SU-DHL-6 (cell line): Measurements from ENCODE around the gene AGRN.
"Not testable (repeated sequence)": the region's sequence is repeated elsewhere in the genome, so short reads cannot be mapped to it uniquely, and the experiment has no call there.

Source experiments
- H2AFZ ChIP-seq: fragments of 200-600 bp; sonication (generic); 2 replicates; pipeline ENCODE4 v1.6.1; 2014; ENCODE audit warnings: low read depth, mild to moderate bottlenecking, moderate library complexity, mixed read lengths, antibody characterized with exemption, low read length; ENCODE audit not compliant: severe bottlenecking
- H3F3A ChIP-seq: fragments of 200-600 bp; shearing (Covaris generic); 2 replicates; pipeline ENCODE4 v1.6.0; 2016; ENCODE audit warnings: antibody characterized with exemption, mild to moderate bottlenecking; ENCODE audit not compliant: insufficient read depth
- H3K27ac ChIP-seq: fragments of 200-600 bp; sonication (generic); 2 replicates; pipeline ENCODE4 v1.5.1; 2016; ENCODE audit warnings: low read depth, mild to moderate bottlenecking, low read length, moderate library complexity, mixed read lengths
- H3K27me3 ChIP-seq: fragments of 200-600 bp; sonication (generic), shearing (Covaris generic); 2 replicates; pipeline ENCODE4 v1.6.0; 2014; ENCODE audit warnings: mild to moderate bottlenecking, low read length
- H3K36me3 ChIP-seq: fragments of 200-600 bp; sonication (generic); 2 replicates; pipeline ENCODE4 v1.6.1; 2014; ENCODE audit warnings: mild to moderate bottlenecking, low read length, mixed read lengths
- H3K4me2 ChIP-seq: fragments of 300-600, 200-600 bp; shearing (Covaris generic), sonication (generic); 2 replicates; pipeline ENCODE4 v1.6.0; 2014; ENCODE audit warnings: low read length, low read depth, mild to moderate bottlenecking; ENCODE audit not compliant: poor library complexity, severe bottlenecking
- H3K4me3 ChIP-seq: fragments of 200-600 bp; sonication (generic); 2 replicates; pipeline ENCODE4 v1.5.1; 2014; ENCODE audit warnings: antibody characterized with exemption, low read length, mild to moderate bottlenecking, mixed read lengths; ENCODE audit not compliant: insufficient read depth, poor library complexity, severe bottlenecking
- H3K79me2 ChIP-seq: fragments of 200-600 bp; sonication (generic); 2 replicates; pipeline ENCODE4 v1.6.1; 2014; ENCODE audit warnings: mild to moderate bottlenecking, low read length, moderate library complexity; ENCODE audit not compliant: insufficient read depth
- H3K9ac ChIP-seq: fragments of 200-600 bp; sonication (generic); 2 replicates; pipeline ENCODE4 v1.7.0; 2014; ENCODE audit warnings: mild to moderate bottlenecking, low read length
- H3K9me2 ChIP-seq: fragments of 200-600 bp; sonication (generic); replicated peaks from 2 replicates; pipeline ENCODE4 v1.6.1; 2014; ENCODE audit warnings: low read length; ENCODE audit not compliant: insufficient read depth
- H3K9me3 ChIP-seq: fragments of 200-600 bp; sonication (generic); 2 replicates; pipeline ENCODE4 v1.6.1; 2014; ENCODE audit warnings: low read length, mixed read lengths; ENCODE audit not compliant: insufficient read depth
- H4K20me1 ChIP-seq: fragments of 200-600 bp; sonication (generic); 2 replicates; pipeline ENCODE4 v1.6.1; 2014; ENCODE audit warnings: low read depth, mild to moderate bottlenecking, antibody characterized with exemption, low read length, moderate library complexity, mixed read lengths
- EZH2phosphoT487 ChIP-seq: fragments of 200-600 bp; sonication (generic), shearing (Covaris generic); conservative IDR thresholded peaks from 2 replicates; pipeline ENCODE4 v1.6.1; 2018; ENCODE audit warnings: mild to moderate bottlenecking, antibody characterized with exemption, low read length, moderate library complexity, mixed read lengths
- TF ChIP-seq, protein P1 (sequence below): fragments of 200-600 bp; sonication (generic); IDR thresholded peaks from one replicate; pipeline ENCODE4 v1.5.1; 2017; ENCODE audit warnings: antibody characterized with exemption, mild to moderate bottlenecking, low read length, moderate library complexity; ENCODE audit not compliant: insufficient read depth, poor library complexity, severe bottlenecking

AGRN gene

DNA sequence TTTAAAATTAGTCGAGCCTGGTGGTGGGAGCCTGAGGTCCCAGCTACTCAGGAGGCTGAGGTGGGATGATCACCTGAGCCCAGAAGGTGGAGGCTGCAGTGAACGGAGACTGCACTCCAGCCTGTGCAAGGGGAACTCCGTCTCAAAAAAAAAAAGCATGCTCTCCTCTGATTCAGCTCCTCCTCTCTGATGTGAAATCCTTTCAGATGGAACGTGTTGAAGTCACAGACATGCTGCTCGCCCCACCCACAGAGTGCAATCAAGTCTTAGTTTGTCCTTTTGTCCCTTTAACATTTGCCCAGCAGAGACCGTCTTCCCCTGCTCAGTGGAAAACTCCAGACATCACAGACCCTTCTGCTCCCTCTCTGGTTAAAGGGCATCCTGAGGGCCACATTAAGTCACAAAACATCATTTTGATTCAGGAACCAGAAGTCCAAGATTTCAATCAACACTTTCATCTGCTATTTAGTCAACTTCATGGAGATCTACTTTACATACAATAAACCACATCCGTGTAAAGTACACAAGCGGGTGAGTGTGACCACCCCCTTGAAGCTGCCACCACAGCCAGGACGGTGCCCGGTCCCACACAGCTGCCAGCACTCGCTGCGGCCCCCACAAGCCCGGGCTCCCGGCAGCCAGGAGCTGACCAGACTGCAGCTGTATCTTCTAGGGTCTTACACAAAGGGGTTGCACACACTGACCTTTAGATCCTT is 73.1 kb downstream of the AGRN start:
- Histone ChIP-seq H3K9ac (no peak overlapping the region), H3K27me3 (no peaks in the 10 kb centered on the region)
- TF ChIP-seq EZH2phosphoT487: no peak
- TF ChIP-seq, protein P1, sequence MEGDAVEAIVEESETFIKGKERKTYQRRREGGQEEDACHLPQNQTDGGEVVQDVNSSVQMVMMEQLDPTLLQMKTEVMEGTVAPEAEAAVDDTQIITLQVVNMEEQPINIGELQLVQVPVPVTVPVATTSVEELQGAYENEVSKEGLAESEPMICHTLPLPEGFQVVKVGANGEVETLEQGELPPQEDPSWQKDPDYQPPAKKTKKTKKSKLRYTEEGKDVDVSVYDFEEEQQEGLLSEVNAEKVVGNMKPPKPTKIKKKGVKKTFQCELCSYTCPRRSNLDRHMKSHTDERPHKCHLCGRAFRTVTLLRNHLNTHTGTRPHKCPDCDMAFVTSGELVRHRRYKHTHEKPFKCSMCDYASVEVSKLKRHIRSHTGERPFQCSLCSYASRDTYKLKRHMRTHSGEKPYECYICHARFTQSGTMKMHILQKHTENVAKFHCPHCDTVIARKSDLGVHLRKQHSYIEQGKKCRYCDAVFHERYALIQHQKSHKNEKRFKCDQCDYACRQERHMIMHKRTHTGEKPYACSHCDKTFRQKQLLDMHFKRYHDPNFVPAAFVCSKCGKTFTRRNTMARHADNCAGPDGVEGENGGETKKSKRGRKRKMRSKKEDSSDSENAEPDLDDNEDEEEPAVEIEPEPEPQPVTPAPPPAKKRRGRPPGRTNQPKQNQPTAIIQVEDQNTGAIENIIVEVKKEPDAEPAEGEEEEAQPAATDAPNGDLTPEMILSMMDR: no peak

DNA sequence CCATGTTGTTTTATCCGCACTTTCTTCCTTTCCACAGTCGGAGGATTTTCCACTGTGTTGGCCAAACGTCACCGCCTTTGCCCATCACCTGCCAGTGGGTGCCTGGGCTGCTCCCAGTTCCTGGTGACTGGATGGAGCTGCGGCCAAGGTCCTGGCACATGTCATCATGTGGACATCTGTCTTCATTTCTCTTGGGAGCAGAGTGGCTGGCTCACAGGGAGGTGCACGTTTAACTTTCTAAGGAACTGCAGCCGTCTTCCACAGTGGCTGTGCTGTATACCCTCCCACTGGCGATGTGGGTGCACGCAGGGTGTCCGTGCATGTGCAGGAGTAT is 73.7 kb downstream of the AGRN start:
- no peaks in the 10 kb centered on the region for H3K9me2 ChIP-seq
- H3K9ac ChIP-seq: no peak overlapping the region
- H3K79me2 ChIP-seq: no peaks in the 10 kb centered on the region
- H3K27me3 ChIP-seq: no peaks in the 10 kb centered on the region
- no peaks in the 10 kb centered on the region for H3F3A ChIP-seq
- H3K4me2 ChIP-seq: no peak overlapping the region
- no peak overlapping the region for H3K4me3 ChIP-seq
- no peaks in the 10 kb centered on the region for H3K36me3 ChIP-seq
- H3K27ac ChIP-seq: no peak overlapping the region
- no peaks in the 10 kb centered on the region for H4K20me1 ChIP-seq
- TF ChIP-seq, protein P1: no peak
- TF ChIP-seq EZH2phosphoT487: no peak
- H2AFZ ChIP-seq: no peak overlapping the region
- no peaks in the 10 kb centered on the region for H3K9me3 ChIP-seq

More for the DNA sequence above, 73.1 kb downstream of the AGRN start:
- no peak overlapping the region for H3K4me3 ChIP-seq
- no peaks in the 10 kb centered on the region for H3K9me3 ChIP-seq
- H3K27ac ChIP-seq: no peak overlapping the region
- H3K36me3 ChIP-seq: no peaks in the 10 kb centered on the region
- no peaks in the 10 kb centered on the region for H4K20me1 ChIP-seq
- H3F3A ChIP-seq: no peaks in the 10 kb centered on the region
- no peak overlapping the region for H2AFZ ChIP-seq
- H3K4me2 ChIP-seq: no peak overlapping the region
- H3K79me2 ChIP-seq: no peaks in the 10 kb centered on the region
- H3K9me2 ChIP-seq: no peaks in the 10 kb centered on the region

DNA sequence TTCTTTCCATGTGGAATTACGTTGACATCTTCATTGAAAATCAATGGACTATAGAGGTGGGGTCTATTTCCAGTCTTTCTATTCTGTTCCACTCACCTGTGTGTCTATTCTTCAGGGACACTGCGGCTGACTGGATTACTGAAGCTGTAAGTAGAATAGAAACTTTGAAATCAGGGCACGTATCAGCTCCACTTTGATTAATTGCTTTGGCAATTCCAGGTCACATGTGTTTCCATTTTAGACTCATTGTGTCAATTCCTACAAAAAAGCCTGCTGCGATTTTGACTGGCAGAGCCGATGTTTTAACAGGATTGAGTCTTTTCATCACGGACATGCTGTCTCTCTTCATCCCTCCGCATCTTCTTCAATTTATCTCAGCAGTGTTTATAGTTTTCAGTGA is 75.1 kb downstream of the AGRN start:
- TF ChIP-seq, protein P1: no peak
- no peak for TF ChIP-seq EZH2phosphoT487
- no peaks in the 10 kb centered on the region for H3K36me3 ChIP-seq
- H3K27me3 ChIP-seq: no peaks in the 10 kb centered on the region

DNA sequence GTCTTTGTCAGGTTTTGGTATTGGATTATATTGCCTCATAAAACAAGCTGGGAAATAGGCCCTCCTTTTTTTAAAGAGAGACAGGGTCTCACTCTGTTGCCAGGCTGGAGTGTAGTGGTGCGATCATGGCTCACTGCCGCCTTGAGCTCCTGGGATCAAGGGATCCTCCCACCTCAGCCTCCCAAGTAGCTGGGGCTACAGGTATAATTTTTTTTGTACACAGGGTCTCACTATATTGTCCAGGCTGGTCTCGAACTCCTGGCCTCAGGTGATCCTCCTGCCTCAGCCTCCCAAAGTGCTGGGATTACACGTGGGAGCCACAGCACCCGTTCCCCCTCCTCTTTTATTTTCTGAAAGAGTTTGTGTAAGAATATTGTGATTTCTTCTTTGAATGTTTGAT is 76.2 kb downstream of the AGRN start:
- not testable (repeated sequence) for H2AFZ ChIP-seq, H3K4me3 ChIP-seq, H3K36me3 ChIP-seq, H3K4me2 ChIP-seq, H4K20me1 ChIP-seq, H3K9ac ChIP-seq, H3K79me2 ChIP-seq, H3K9me3 ChIP-seq, H3K9me2 ChIP-seq, H3K27ac ChIP-seq, H3F3A ChIP-seq, H3K27me3 ChIP-seq

More for the DNA sequence above, 75.1 kb downstream of the AGRN start:
- H3K9ac ChIP-seq: no peak overlapping the region
- no peak overlapping the region for H3K4me2 ChIP-seq
- H3K9me2 ChIP-seq: no peaks in the 10 kb centered on the region
- H3F3A ChIP-seq: no peaks in the 10 kb centered on the region
- H3K79me2 ChIP-seq: no peaks in the 10 kb centered on the region
- H2AFZ ChIP-seq: no peak overlapping the region
- no peak overlapping the region for H3K27ac ChIP-seq
- no peaks in the 10 kb centered on the region for H4K20me1 ChIP-seq
- H3K4me3 ChIP-seq: no peak overlapping the region
- H3K9me3 ChIP-seq: no peaks in the 10 kb centered on the region
